Ectodermal cell (in vitro differentiated cells): ENCODE measurements around the gene DNAJB4.

ENCODE experiments used
- H3K27ac ChIP-seq: 2 replicates; pipeline ENCODE4 v1.7.0; 2013; ENCODE audit warnings: mild to moderate bottlenecking, low read depth, low read length; ENCODE audit not compliant: insufficient read depth, poor library complexity, severe bottlenecking
- H3K27me3 ChIP-seq: 2 replicates; pipeline ENCODE4 v1.7.0; 2013; ENCODE audit warnings: mild to moderate bottlenecking, low read length; ENCODE audit not compliant: insufficient read depth, control insufficient read depth, poor library complexity, severe bottlenecking
- H3K36me3 ChIP-seq: one replicate; pipeline ENCODE4 v1.7.0; 2013; ENCODE audit warnings: low read length; ENCODE audit not compliant: control insufficient read depth, insufficient read depth
- H3K4me1 ChIP-seq: one replicate; pipeline ENCODE4 v1.7.0; 2013; ENCODE audit warnings: low read length; ENCODE audit not compliant: control insufficient read depth, insufficient read depth
- H3K4me3 ChIP-seq: 2 replicates; pipeline ENCODE4 v1.7.0; 2013; ENCODE audit warnings: low read depth, low read length, control low read depth; ENCODE audit not compliant: insufficient read depth
- H3K9me3 ChIP-seq: 2 replicates; pipeline ENCODE4 v1.7.0; 2013; ENCODE audit warnings: mild to moderate bottlenecking, low read length, moderate library complexity; ENCODE audit not compliant: control insufficient read depth
- WGBS, 2 experiments: methylation state at CpG; one replicate each; pipeline ENCODE4 v1.1.7; 2013; ENCODE audit warnings: missing lambda C conversion rate in 2 of 2; 5-methylcytosine and 5-hydroxymethylcytosine counted together

DNAJB4 gene

DNA sequence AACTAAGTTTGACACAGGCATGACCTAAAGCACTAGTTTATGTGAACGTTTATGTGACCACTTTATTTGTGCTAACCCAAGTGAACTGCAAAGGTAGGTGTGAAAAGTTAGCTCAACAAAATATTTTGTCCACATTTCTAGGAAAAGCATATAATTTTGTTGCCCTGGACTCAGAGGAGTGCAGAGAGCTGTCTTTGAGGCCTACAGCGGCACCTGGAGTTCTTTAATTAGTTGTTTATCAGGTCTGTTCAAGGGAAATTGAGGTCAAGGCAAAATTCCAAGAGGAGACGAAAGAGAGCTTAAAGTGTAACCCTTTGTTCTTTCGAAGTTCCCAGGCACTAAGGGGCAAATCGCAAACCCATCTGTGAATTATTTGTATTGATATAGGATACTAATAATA is 42.4 kb downstream of the DNAJB4 start:
- no peaks in the 10 kb centered on the region for H3K4me1 ChIP-seq
- 70 to 79% methylated on average over 3 to 4 of the region's 5 CpGs for WGBS, 2 experiments
- peaks cover 59% of the 10 kb centered on the region for H3K27me3 ChIP-seq
- H3K27ac ChIP-seq = no peak overlapping the region
- no peaks in the 10 kb centered on the region for H3K9me3 ChIP-seq
- H3K4me3 ChIP-seq = no peak overlapping the region
- H3K36me3 ChIP-seq = no peaks in the 10 kb centered on the region

DNA sequence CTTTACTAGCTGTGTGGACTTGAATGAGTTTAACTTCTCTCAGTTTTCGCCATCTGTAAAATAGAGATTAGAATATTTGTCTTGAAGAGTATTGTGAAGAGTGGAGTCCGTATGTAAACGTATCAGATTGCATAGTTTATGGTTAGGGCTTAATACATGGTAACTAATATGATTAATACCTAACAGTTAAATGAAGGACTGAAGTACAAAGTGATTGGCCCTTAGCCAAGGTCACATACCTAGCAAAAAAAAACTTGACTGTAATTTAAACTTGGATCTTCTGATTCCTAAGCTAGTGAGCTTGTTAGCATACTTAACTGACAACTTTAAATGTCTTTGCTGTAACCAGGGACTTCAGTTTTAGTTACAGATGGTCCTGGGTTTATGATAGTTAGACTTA is 42.9 kb downstream of the DNAJB4 start:
- 97 to 98% methylated on average over 3 of the region's 3 CpGs for WGBS, 2 experiments
- peaks cover 58% of the 10 kb centered on the region for H3K27me3 ChIP-seq

DNA sequence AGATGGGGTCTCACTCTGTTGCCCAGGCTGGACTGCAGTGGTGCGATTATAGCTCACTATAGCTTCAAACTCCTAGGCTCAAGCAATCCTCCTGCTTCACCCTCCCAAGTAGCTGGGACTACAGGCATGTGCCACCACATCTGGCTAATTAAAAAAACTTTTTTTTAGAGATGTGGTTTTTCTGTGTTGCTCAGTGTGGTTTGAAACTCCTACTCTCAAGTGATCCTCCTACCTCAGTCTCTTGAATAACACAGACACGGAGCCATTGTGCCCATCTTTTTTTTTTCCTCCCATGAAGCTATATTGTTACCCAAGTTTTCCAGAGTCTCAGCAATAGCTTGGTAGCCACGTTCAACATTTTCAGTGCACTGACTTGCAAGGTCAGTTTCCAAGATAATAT is 43.7 kb downstream of the DNAJB4 start:
- Histone ChIP-seq H3K36me3 (no peaks in the 10 kb centered on the region), H3K9me3 (no peaks in the 10 kb centered on the region), H3K4me1 (no peaks in the 10 kb centered on the region), H3K4me3 (no peak overlapping the region), H3K27me3 (peaks cover 50% of the 10 kb centered on the region), H3K27ac (no peak overlapping the region)
- WGBS, 2 experiments = 92 to 96% methylated on average over 3 of the region's 3 CpGs

More for the DNA sequence above, 42.9 kb downstream of the DNAJB4 start:
- Histone ChIP-seq H3K4me3 (no peak overlapping the region), H3K27ac (no peak overlapping the region), H3K9me3 (no peaks in the 10 kb centered on the region), H3K4me1 (no peaks in the 10 kb centered on the region), H3K36me3 (no peaks in the 10 kb centered on the region)

DNA sequence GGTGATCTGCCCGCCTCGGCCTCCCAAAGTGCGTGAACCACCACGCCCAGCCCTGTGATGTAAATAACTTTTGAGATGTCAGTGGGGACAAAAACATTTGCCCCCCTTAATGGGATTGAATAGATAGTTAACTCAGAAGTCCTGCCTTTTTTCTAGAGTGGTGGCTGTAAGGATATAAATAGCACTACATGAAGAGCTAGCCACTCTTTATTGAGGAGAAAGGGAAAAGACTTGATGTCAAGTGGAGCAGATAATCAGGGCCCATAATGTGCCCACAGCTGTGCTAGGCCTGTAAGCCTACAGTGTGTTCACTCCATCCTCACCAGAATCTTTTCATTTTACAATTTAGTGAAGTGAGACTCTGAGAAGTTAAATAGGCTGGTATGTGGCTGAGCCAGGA is 44.7 kb downstream of the DNAJB4 start:
- Histone ChIP-seq H3K9me3 (no peaks in the 10 kb centered on the region), H3K4me3 (no peak overlapping the region), H3K27ac (no peak overlapping the region), H3K27me3 (peaks cover 40% of the 10 kb centered on the region), H3K36me3 (no peaks in the 10 kb centered on the region), H3K4me1 (no peaks in the 10 kb centered on the region)
- whole genome bisulfite sequencing, 2 experiments = 90 to 95% methylated on average over 4 of the region's 4 CpGs

DNA sequence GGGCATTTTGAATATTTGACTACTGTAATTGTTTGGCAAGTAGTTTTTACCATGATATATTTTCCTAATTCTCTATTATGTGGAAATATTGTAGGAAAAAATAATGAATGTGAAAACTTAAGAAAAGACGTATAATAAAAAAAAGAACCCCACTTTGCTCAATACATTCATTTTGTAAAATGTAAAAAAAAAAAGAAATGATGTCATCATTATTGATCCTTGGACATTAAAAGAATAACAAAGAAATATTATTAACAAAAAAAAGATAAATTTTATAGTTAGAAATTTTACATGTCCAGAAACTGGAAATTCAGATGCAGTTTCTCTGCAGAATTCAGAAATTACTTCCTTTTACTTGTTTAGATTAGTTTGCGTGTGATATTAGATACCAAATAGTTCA is 46.3 kb downstream of the DNAJB4 start:
- WGBS, 2 experiments = no CpG with 5 or more reads among the region's 2 CpGs
- no peaks in the 10 kb centered on the region for H3K4me1 ChIP-seq
- H3K36me3 ChIP-seq = no peaks in the 10 kb centered on the region
- H3K4me3 ChIP-seq = no peak overlapping the region
- no peaks in the 10 kb centered on the region for H3K9me3 ChIP-seq
- H3K27me3 ChIP-seq = peaks cover 24% of the 10 kb centered on the region
- no peak overlapping the region for H3K27ac ChIP-seq

DNA sequence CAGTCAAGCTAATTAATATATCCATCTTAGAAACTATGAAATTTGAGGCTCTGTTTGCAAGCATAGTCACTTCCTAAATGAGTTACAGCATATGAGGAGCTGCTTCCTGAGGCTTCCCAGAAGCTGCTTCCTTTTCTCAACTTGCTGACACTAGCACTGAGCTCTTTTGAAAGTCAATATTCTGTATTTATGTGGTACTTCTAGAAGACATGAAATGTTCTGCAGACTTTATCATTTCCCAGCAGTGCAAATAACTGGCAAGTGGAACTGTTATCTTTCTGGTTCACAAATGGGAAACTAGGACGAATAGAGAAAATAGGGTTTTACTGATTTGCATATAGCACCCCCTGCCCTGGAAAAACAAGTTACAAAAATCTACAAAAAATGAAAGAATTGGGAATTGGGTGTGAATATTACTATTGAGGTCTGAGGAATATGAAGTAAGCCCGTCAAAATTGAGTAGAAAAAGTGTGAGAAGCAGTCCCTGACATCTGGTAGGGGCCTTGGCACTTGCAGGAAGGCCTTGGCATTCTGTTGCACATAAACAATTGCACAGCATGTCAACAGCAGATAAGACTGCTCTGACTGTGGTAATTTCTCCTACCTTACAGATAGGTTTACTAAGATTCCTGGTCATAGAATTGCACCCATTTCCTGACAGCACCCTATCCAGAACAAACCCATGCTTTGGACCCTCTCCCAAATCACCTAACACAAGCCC is 48.1 kb downstream of the DNAJB4 start:
- no peaks in the 10 kb centered on the region for H3K36me3 ChIP-seq
- no peaks in the 10 kb centered on the region for H3K9me3 ChIP-seq
- peaks cover 6% of the 10 kb centered on the region for H3K27me3 ChIP-seq
- 80 to 81% methylated on average over 2 of the region's 2 CpGs for WGBS, 2 experiments
- no peaks in the 10 kb centered on the region for H3K4me1 ChIP-seq
- no peak overlapping the region for H3K4me3 ChIP-seq
- H3K27ac ChIP-seq = no peak overlapping the region

DNA sequence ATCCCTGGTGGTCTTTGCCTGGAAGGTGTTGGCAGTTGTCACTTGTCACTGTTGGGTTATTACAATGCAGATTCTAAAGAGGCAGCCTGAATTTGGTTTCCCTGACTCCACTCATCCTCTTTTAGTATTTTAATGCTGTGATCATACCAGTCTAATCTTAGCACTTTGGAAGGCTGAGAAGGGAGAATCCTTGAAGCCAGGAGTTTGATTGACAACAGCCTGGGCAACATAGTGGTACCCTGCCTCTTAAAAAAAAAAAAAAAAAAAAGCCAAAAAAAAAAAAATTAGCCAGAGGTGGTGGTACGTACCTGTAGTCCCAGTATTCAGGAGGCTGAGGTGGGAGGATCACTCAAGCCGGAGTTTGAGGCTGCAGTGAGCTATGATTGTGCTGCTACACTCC is 48.8 kb downstream of the DNAJB4 start:
- Histone ChIP-seq H3K36me3 (no peaks in the 10 kb centered on the region), H3K4me3 (no peak overlapping the region), H3K27ac (no peak overlapping the region), H3K4me1 (no peaks in the 10 kb centered on the region), H3K9me3 (no peaks in the 10 kb centered on the region), H3K27me3 (no peaks in the 10 kb centered on the region)
- 83 to 85% methylated on average over 2 of the region's 2 CpGs for WGBS, 2 experiments

DNA sequence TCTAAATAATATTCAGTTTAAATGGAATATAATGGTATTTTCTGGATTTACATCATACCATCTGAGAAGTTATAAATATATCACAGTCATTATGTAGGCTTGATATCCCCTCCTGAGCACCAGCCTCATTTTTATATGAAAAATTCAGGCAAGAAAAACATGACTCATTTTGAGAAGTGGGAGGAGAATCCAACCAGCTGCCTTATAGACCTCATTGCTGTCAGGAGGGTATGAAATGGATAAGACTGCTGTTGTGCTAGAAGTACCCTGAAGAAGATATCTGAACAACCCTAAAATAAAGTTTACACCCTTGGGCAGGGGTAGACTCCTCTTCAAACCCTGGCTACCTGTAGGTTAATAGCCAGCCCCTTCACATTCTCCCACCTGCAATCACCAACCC is 49.8 kb downstream of the DNAJB4 start:
- Histone ChIP-seq H3K4me1 (no peaks in the 10 kb centered on the region), H3K36me3 (no peaks in the 10 kb centered on the region), H3K27ac (no peak overlapping the region), H3K4me3 (no peak overlapping the region), H3K27me3 (no peaks in the 10 kb centered on the region), H3K9me3 (no peaks in the 10 kb centered on the region)

DNA sequence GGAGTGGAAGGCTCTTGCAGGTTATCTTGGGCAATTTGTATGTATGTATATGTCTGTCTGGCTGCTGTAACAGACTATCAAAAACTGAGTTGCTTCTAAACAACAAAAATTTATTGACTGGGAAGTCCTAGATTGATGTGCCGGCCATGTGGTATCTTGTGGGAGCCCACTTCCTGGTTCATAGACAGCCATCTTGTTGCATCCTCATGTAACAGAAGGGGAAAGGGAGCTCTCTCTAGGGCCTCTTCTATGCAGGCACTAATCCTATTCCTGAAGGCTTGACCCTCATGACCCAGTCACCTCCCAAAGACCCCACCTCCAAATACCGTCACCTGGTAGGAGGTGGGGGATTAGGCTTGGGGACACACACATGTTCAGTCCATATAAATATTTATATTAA is 50.2 kb downstream of the DNAJB4 start:
- Histone ChIP-seq H3K9me3 (no peaks in the 10 kb centered on the region), H3K4me3 (no peak overlapping the region), H3K27me3 (no peaks in the 10 kb centered on the region), H3K4me1 (no peaks in the 10 kb centered on the region), H3K36me3 (no peaks in the 10 kb centered on the region), H3K27ac (no peak overlapping the region)
- WGBS, 2 experiments = 97 to 100% methylated on average over 1 of the region's 2 CpGs

DNA sequence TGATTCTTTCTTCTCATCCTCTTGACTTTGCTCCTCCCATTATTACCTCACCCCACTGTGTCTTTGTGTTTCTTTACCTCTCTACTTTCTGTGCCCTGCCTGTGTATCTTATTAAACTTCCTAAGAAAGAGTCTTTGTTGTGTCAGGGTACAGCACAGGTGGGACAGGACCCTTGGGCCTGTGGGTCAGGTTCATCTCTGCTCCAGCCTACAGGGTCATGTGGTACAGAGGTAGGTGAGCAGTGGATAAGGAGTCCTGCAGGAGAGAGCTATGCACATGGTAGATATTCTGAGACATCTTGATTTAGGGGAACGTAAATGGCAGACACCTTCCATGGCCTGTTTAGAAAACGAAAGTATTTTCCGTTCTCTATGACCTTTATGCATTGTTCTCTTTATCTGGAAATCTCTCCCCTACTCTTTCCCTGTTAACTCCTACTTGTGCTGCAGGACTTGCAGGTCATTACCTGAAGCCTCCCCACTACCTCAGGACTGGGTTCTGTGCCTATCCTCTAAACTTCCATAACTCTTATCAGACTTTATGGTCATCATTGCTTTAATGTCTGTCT is 50.9 kb downstream of the DNAJB4 start:
- no peaks in the 10 kb centered on the region for H3K27me3 ChIP-seq
- no peaks in the 10 kb centered on the region for H3K36me3 ChIP-seq
- no peaks in the 10 kb centered on the region for H3K4me1 ChIP-seq
- H3K4me3 ChIP-seq = no peak overlapping the region
- H3K9me3 ChIP-seq = no peaks in the 10 kb centered on the region
- WGBS, 2 experiments = 97 to 98% methylated on average over 3 of the region's 3 CpGs
- no peak overlapping the region for H3K27ac ChIP-seq
